GM12891 (cell line): ENCODE measurements around the gene KANSL1.

Experiments
- PAX5 ChIP-seq: IDR thresholded peaks from 2 replicates; pipeline ENCODE4 v1.6.1; 2011; ENCODE audit warnings: low read length, moderate library complexity, mild to moderate bottlenecking; ENCODE audit not compliant: insufficient read depth, severe bottlenecking
- POLR2A ChIP-seq: IDR thresholded peaks from 2 replicates; pipeline ENCODE4 v1.6.1; 2011; ENCODE audit warnings: low read depth, low read length, control low read depth
- POLR2AphosphoS5 ChIP-seq: IDR thresholded peaks from 2 replicates; pipeline ENCODE4 v1.6.1; 2011; ENCODE audit warnings: low read depth, low read length, control low read depth
- POU2F2 ChIP-seq: IDR thresholded peaks from 2 replicates; pipeline ENCODE4 v1.6.1; 2011; ENCODE audit warnings: low read depth, mild to moderate bottlenecking, control low read depth, low read length, moderate library complexity
- SPI1 ChIP-seq: IDR thresholded peaks from 2 replicates; pipeline ENCODE4 v1.6.1; 2011; ENCODE audit warnings: low read depth, low read length, control low read depth
- TAF1 ChIP-seq: IDR thresholded peaks from 2 replicates; pipeline ENCODE4 v1.6.1; 2011; ENCODE audit warnings: low read depth, low read length, control low read depth

GRCh38 chr17:45981306-45981705 lies 211.9 kb downstream of the KANSL1 start:
- no peak for TF ChIP-seq POLR2A
- TF ChIP-seq TAF1: no peak
- TF ChIP-seq SPI1: no peak
- TF ChIP-seq POLR2AphosphoS5: no peak
- TF ChIP-seq PAX5: no peak
- no peak for TF ChIP-seq POU2F2
